H9 (cell line): Measurements from ENCODE around the gene TMEM220. TPM values are rescaled to one million over a fixed set of nuclear protein-coding genes. Genes with fewer than 3 reads are reported as not detected.

ENCODE experiments used
- DNase-seq: peaks from one replicate; pipeline ENCODE4 v3.0.0-alpha.2; 2017
- H2AFZ ChIP-seq: one replicate; pipeline ENCODE4 v1.6.1; 2013; ENCODE audit warnings: mild to moderate bottlenecking, low read length, control low read depth, moderate library complexity
- H2AK5ac ChIP-seq: 2 replicates; pipeline ENCODE4 v1.6.1; 2013; ENCODE audit warnings: low read length, control low read depth, mixed read lengths; ENCODE audit not compliant: insufficient read length
- H2BK120ac ChIP-seq: one replicate; pipeline ENCODE4 v1.6.1; 2013; ENCODE audit warnings: low read depth, mild to moderate bottlenecking, low read length, control low read depth, inconsistent platforms; ENCODE audit not compliant: poor library complexity, severe bottlenecking
- H2BK12ac ChIP-seq: 2 replicates; pipeline ENCODE4 v1.6.1; 2013; ENCODE audit warnings: low read length, control low read depth, mixed read lengths, low read depth; ENCODE audit not compliant: insufficient read length
- H2BK15ac ChIP-seq: 2 replicates; pipeline ENCODE4 v1.6.1; 2013; ENCODE audit warnings: low read depth, low read length, control low read depth
- H2BK20ac ChIP-seq: one replicate; pipeline ENCODE4 v1.6.1; 2013; ENCODE audit warnings: low read depth, mild to moderate bottlenecking, low read length, control low read depth, inconsistent platforms; ENCODE audit not compliant: poor library complexity, severe bottlenecking
- H2BK5ac ChIP-seq: 2 replicates; pipeline ENCODE4 v1.6.1; 2013; ENCODE audit warnings: low read length, control low read depth, mixed read lengths; ENCODE audit not compliant: insufficient read length
- H3K14ac ChIP-seq: 2 replicates; pipeline ENCODE4 v1.6.1; 2013; ENCODE audit warnings: low read length, control low read depth; ENCODE audit not compliant: insufficient read depth
- H3K18ac ChIP-seq: 2 replicates; pipeline ENCODE4 v1.6.1; 2013; ENCODE audit warnings: low read depth, mild to moderate bottlenecking, mixed read lengths, low read length, control low read depth; ENCODE audit not compliant: insufficient read length
- H3K23ac ChIP-seq: 2 replicates; pipeline ENCODE4 v1.6.1; 2013; ENCODE audit warnings: low read length, control low read depth, mixed read lengths, low read depth; ENCODE audit not compliant: insufficient read length
- H3K23me2 ChIP-seq: 2 replicates; pipeline ENCODE4 v1.6.1; 2013; ENCODE audit warnings: low read depth, mild to moderate bottlenecking, mixed read lengths, low read length, control low read depth; ENCODE audit not compliant: insufficient read length, poor library complexity, severe bottlenecking
- H3K27ac ChIP-seq: 2 replicates; pipeline ENCODE4 v1.5.1; 2013; ENCODE audit warnings: low read length, control low read depth, mixed read lengths, low read depth; ENCODE audit not compliant: insufficient read length
- H3K27me3 ChIP-seq: 2 replicates; pipeline ENCODE4 v1.6.1; 2013; ENCODE audit warnings: low read length, control low read depth, inconsistent platforms; ENCODE audit not compliant: insufficient read depth
- H3K4ac ChIP-seq: 2 replicates; pipeline ENCODE4 v1.6.1; 2013; ENCODE audit warnings: low read depth, mild to moderate bottlenecking, control low read depth, inconsistent platforms, low read length, moderate library complexity
- H3K4me1 ChIP-seq: 2 replicates; pipeline ENCODE4 v1.6.1; 2013; ENCODE audit warnings: low read length, control low read depth, inconsistent platforms; ENCODE audit not compliant: insufficient read depth
- H3K4me2 ChIP-seq: 2 replicates; pipeline ENCODE4 v1.6.1; 2013; ENCODE audit warnings: low read length, control low read depth, mixed read lengths; ENCODE audit not compliant: insufficient read length, insufficient read depth
- H3K56ac ChIP-seq: 2 replicates; pipeline ENCODE4 v1.6.1; 2013; ENCODE audit warnings: low read depth, mild to moderate bottlenecking, mixed read lengths, low read length, control low read depth; ENCODE audit not compliant: insufficient read length
- H3K79me1 ChIP-seq: 2 replicates; pipeline ENCODE4 v1.6.1; 2013; ENCODE audit warnings: low read depth, mild to moderate bottlenecking, moderate library complexity, low read length, control low read depth, inconsistent platforms; ENCODE audit not compliant: insufficient read depth, poor library complexity, severe bottlenecking
- H3K79me2 ChIP-seq: 2 replicates; pipeline ENCODE4 v1.6.1; 2013; ENCODE audit warnings: low read length, control low read depth, inconsistent platforms; ENCODE audit not compliant: insufficient read depth
- H3K9ac ChIP-seq: 2 replicates; pipeline ENCODE4 v1.6.1; 2013; ENCODE audit warnings: low read length, control low read depth, mixed read lengths; ENCODE audit not compliant: insufficient read length; ENCODE audit errors: extremely low read depth
- H3K9me3 ChIP-seq: one replicate; pipeline ENCODE4 v1.6.1; 2013; ENCODE audit warnings: low read depth, low read length, inconsistent platforms; ENCODE audit not compliant: control insufficient read depth
- H3T11ph ChIP-seq: one replicate; pipeline ENCODE4 v1.6.1; 2013; ENCODE audit warnings: mild to moderate bottlenecking, low read length, control low read depth, inconsistent platforms
- H4K20me1 ChIP-seq: one replicate; pipeline ENCODE4 v1.6.1; 2013; ENCODE audit not compliant: control insufficient read depth, insufficient read length, insufficient read depth
- H4K5ac ChIP-seq: 2 replicates; pipeline ENCODE4 v1.6.1; 2013; ENCODE audit warnings: low read depth, mild to moderate bottlenecking, mixed read lengths, low read length, control low read depth; ENCODE audit not compliant: insufficient read length
- H4K8ac ChIP-seq: replicated peaks from 2 replicates; pipeline ENCODE4 v1.6.1; 2013; ENCODE audit warnings: low read length, control low read depth, mixed read lengths, low read depth; ENCODE audit not compliant: insufficient read length
- H4K91ac ChIP-seq: 2 replicates; pipeline ENCODE4 v1.6.1; 2013; ENCODE audit warnings: low read depth, mild to moderate bottlenecking, moderate library complexity, mixed read lengths, low read length, control low read depth; ENCODE audit not compliant: insufficient read length
- H3K27ac Mint-ChIP-seq, 3 experiments: 2 replicates in 2 of 3; 3 replicates in 1 of 3; pipeline ENCODE4 v1.8.0; 2020 to 2021; ENCODE audit warnings: mixed read lengths in 3 of 3, mild to moderate bottlenecking in 1 of 3, moderate library complexity in 1 of 3
- H3K27me3 Mint-ChIP-seq: 2 replicates; pipeline ENCODE4 v1.8.0; 2021; ENCODE audit warnings: low read depth, mild to moderate bottlenecking, moderate library complexity, mixed read lengths
- H3K36me3 Mint-ChIP-seq, 3 experiments: 2 replicates in 2 of 3; 3 replicates in 1 of 3; pipeline ENCODE4 v1.8.0; 2020 to 2021; ENCODE audit warnings: low read depth in 3 of 3, mixed read lengths in 3 of 3; ENCODE audit not compliant: insufficient read depth in 1 of 3
- H3K4me1 Mint-ChIP-seq, 2 experiments: 2 replicates each; pipeline ENCODE4 v1.8.0; 2020; ENCODE audit warnings: mixed read lengths in 2 of 2
- H3K4me3 Mint-ChIP-seq, 2 experiments: 2 replicates in 1 of 2; 3 replicates in 1 of 2; pipeline ENCODE4 v1.8.0; 2020 to 2021; ENCODE audit warnings: mild to moderate bottlenecking in 2 of 2, mixed read lengths in 2 of 2, moderate library complexity in 1 of 2
- H3K9me3 Mint-ChIP-seq, 2 experiments: 2 replicates in 1 of 2; 3 replicates in 1 of 2; pipeline ENCODE4 v1.8.0; 2020; ENCODE audit warnings: mild to moderate bottlenecking in 2 of 2, mixed read lengths in 2 of 2, moderate library complexity in 1 of 2
- WGBS: extraction: QIAGEN DNeasy Blood & Tissue Kit; methylation state at CpG from one replicate; pipeline ENCODE4 v1.1.7; 2013; ENCODE audit warnings: missing lambda C conversion rate, low lambda C conversion rate, mixed read lengths; ENCODE audit not compliant: insufficient read length; ENCODE audit errors: extremely low coverage; 5-methylcytosine and 5-hydroxymethylcytosine counted together
- total RNA-seq: library from RNA; stranded (reverse); gene quantifications from 2 replicates; pipeline ENCODE4 v1.2.1, GENCODE V29; 2021
- TF ChIP-seq, protein P1 (sequence below): fragments of 200-600 bp; sonication (generic); conservative IDR thresholded peaks from 3 replicates; pipeline ENCODE4 v1.8.0; 2021; ENCODE audit warnings: antibody characterized with exemption, mild to moderate bottlenecking

Gene TMEM220
- total RNA-seq, 1 experiment from 2014 or later, result 6.1 TPM

DNA sequence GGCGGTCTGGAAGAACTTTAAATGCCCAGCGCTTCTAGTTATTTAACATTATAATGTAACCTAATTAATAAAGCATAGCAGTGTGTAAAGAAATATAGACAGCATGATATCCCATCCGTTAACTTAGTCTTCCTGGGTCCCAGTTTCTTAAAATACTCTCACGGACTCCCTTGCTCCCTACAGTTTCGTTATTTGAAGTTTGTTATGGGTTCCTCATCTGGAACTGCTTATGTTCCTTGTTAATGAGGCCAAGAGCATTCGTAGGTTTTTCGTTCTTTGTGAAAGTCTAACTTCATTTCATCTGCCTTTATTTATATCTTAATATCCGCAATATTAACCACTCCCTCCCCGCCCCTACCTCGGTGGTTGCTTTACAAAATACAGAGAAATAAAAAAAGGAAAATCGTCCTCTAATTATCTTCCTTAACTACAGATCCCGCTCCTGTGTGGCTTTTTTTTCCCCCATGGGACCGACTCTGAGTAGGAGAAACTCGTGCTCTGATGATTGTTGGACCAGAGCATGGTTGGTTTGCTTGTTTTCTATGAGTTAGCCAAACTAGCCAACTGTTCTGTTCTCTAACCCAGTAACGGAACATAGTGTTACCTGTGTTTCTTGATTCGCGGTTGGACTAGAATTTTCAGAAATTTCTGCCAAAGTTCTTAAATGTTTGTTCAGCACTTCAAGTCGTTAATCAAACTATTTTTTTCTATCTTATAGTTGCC is 31.6 kb downstream of the TMEM220 start:
- no peak overlapping the region for H3K18ac ChIP-seq
- no peak overlapping the region for H3K23ac ChIP-seq
- H3K4ac ChIP-seq, result no peak overlapping the region
- H4K5ac ChIP-seq, result no peak overlapping the region
- TF ChIP-seq, protein P1, sequence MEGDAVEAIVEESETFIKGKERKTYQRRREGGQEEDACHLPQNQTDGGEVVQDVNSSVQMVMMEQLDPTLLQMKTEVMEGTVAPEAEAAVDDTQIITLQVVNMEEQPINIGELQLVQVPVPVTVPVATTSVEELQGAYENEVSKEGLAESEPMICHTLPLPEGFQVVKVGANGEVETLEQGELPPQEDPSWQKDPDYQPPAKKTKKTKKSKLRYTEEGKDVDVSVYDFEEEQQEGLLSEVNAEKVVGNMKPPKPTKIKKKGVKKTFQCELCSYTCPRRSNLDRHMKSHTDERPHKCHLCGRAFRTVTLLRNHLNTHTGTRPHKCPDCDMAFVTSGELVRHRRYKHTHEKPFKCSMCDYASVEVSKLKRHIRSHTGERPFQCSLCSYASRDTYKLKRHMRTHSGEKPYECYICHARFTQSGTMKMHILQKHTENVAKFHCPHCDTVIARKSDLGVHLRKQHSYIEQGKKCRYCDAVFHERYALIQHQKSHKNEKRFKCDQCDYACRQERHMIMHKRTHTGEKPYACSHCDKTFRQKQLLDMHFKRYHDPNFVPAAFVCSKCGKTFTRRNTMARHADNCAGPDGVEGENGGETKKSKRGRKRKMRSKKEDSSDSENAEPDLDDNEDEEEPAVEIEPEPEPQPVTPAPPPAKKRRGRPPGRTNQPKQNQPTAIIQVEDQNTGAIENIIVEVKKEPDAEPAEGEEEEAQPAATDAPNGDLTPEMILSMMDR, result no peak
- H3K27me3 Mint-ChIP-seq, result no peaks in the 10 kb centered on the region
- H2BK5ac ChIP-seq, result no peak overlapping the region
- no peak for DNase-seq
- peaks cover 12% of the 10 kb centered on the region; the same call in 1 of the 2 replicates for H3K79me2 ChIP-seq
- no peak overlapping the region for H3T11ph ChIP-seq
- H3K56ac ChIP-seq, result no peak overlapping the region
- no peak overlapping the region for H4K91ac ChIP-seq
- H2BK120ac ChIP-seq, result no peak overlapping the region
- H3K4me3 Mint-ChIP-seq, result peak overlapping the region; percentile 81 to 97
- peaks cover 3% of the 10 kb centered on the region for H3K79me1 ChIP-seq
- H3K4me1 Mint-ChIP-seq, result peaks cover 20 to 23% of the 10 kb centered on the region in 2 experiments
- H3K14ac ChIP-seq, result peak overlapping the region; percentile 91; the same call in 1 of the 2 replicates
- H2AK5ac ChIP-seq, result no peak overlapping the region
- peak overlapping the region; percentile 74 for H3K27ac ChIP-seq
- no peaks in the 10 kb centered on the region for H3K9me3 Mint-ChIP-seq
- no peak overlapping the region for H2BK12ac ChIP-seq
- peak overlapping the region; percentile 6 for H2AFZ ChIP-seq
- H3K23me2 ChIP-seq, result peaks cover 5% of the 10 kb centered on the region
- no peaks in the 10 kb centered on the region for H3K4me1 ChIP-seq
- no peaks in the 10 kb centered on the region for H3K9me3 ChIP-seq
- H4K8ac ChIP-seq, result no peak overlapping the region
- peaks cover 14 to 24% (median 20%) of the 10 kb centered on the region in 3 experiments; a peak in 6 of 7 replicates for H3K36me3 Mint-ChIP-seq
- H3K4me2 ChIP-seq, result peak overlapping the region; percentile 97
- no peaks in the 10 kb centered on the region for H3K27me3 ChIP-seq
- no peak overlapping the region for H2BK15ac ChIP-seq
- no peaks in the 10 kb centered on the region for H4K20me1 ChIP-seq
- H3K27ac Mint-ChIP-seq, result peak overlapping the region; percentile 91 to 97 (median 92)
- peak overlapping the region; percentile 73 for H3K9ac ChIP-seq
- H2BK20ac ChIP-seq, result no peak overlapping the region
- WGBS, result no CpG with 5 or more reads among the region's 18 CpGs
